HCT116 (cell line): Measurements from ENCODE around the gene ZNF780A. TPM values are rescaled to one million over a fixed set of nuclear protein-coding genes. Genes with fewer than 3 reads are reported as not detected.

Experiments used
- ATAC-seq: fragments of 200-7000 bp; cut with Tn5 transposase; 2 replicates; pipeline ENCODE4 v1.9.1; 2020; ENCODE audit warnings: mild to moderate bottlenecking, moderate library complexity
- BruUV-seq: library from RNA; stranded (reverse); fragments of 400-500 nt; replicated peaks from 2 replicates; lab custom pipeline; 2021; lab: Mats Ljungman, UMichigan
- CTCF ChIA-PET: fragments of 300-600 bp; sonication (Branson Sonifier 250); formaldehyde crosslinking; loops from one replicate; lab custom pipeline; 2021; ENCODE audit warnings: antibody characterized with exemption; lab: Charles Lee
- POLR2A ChIA-PET: fragments of 300-600, 350-600 bp; sonication (Branson Sonifier 250); formaldehyde crosslinking; loops from one replicate; lab custom pipeline; 2021; ENCODE audit warnings: antibody characterized with exemption; lab: Charles Lee
- RAD21 ChIA-PET, 2 experiments: fragments of 300-600 bp; sonication (Branson Sonifier 250); formaldehyde crosslinking; loops; one replicate each; lab custom pipeline; 2023; ENCODE audit warnings: low total read pairs in 2 of 2; ENCODE audit not compliant: uncharacterized antibody in 2 of 2, unreplicated experiment in 2 of 2, low non-redundant PET in 1 of 2; lab: Charles Lee
- DNase-seq: peaks from one replicate; pipeline ENCODE4 v3.0.0-alpha.2; 2010; ENCODE audit warnings: low read depth, low spot score
- H2AFZ ChIP-seq: fragments of 200-600 bp; shearing (Covaris generic), sonication (generic); 2 replicates; pipeline ENCODE4 v1.6.1; 2017; ENCODE audit warnings: low read depth, mixed run types, mixed read lengths, antibody characterized with exemption, low read length; ENCODE audit not compliant: poor library complexity, severe bottlenecking
- H3K27ac ChIP-seq: 2 replicates; pipeline ENCODE4 v1.5.1; 2012; ENCODE audit warnings: low read depth, low read length
- H3K27me3 ChIP-seq: fragments of 200-600 bp; sonication (generic); 2 replicates; pipeline ENCODE4 v1.6.1; 2016; ENCODE audit warnings: mixed run types, low read length, mixed read lengths; ENCODE audit not compliant: insufficient read depth
- H3K36me3 ChIP-seq, 2 experiments: fragments of 200-500 bp in 1 of 2; fragments of 200-600 bp in 1 of 2; sonication (Bioruptor generic) in 1 of 2; sonication (generic) in 1 of 2; 2 replicates each; pipeline versions ENCODE4 v1.5.1 to v1.6.1; 2014 to 2016; ENCODE audit warnings: low read length in 2 of 2, inconsistent platforms in 1 of 2, mixed read lengths in 1 of 2, mixed run types in 1 of 2; ENCODE audit not compliant: insufficient read depth in 2 of 2, control insufficient read depth in 1 of 2
- H3K4me1 ChIP-seq, 2 experiments: fragments of 200-600 bp in 1 of 2; sonication (generic) in 1 of 2; 2 replicates each; pipeline versions ENCODE4 v1.5.1 to v1.6.1; 2012 to 2017; ENCODE audit warnings: low read length in 2 of 2, inconsistent platforms in 1 of 2, mild to moderate bottlenecking in 1 of 2, mixed read lengths in 1 of 2, mixed run types in 1 of 2, moderate library complexity in 1 of 2; ENCODE audit not compliant: insufficient read depth in 2 of 2, control insufficient read depth in 1 of 2
- H3K4me2 ChIP-seq: fragments of 200-600 bp; sonication (generic); 2 replicates; pipeline ENCODE4 v1.6.1; 2017; ENCODE audit warnings: mixed run types, low read length, mixed read lengths
- H3K4me3 ChIP-seq, 2 experiments: fragments of 200-600 bp in 1 of 2; sonication (generic) in 1 of 2; replicated peaks in 1 of 2; 2 replicates each; pipeline ENCODE4 v1.5.1; 2011 to 2016; ENCODE audit warnings: low read length in 2 of 2, control low read depth in 1 of 2, low read depth in 1 of 2, mild to moderate bottlenecking in 1 of 2, mixed read lengths in 1 of 2, mixed run types in 1 of 2
- H3K79me2 ChIP-seq: fragments of 200-600 bp; sonication (generic); 2 replicates; pipeline ENCODE4 v1.6.1; 2017; ENCODE audit warnings: mild to moderate bottlenecking, mixed run types, low read length, moderate library complexity, mixed read lengths; ENCODE audit not compliant: insufficient read depth
- H3K9ac ChIP-seq: fragments of 200-600 bp; sonication (generic); 2 replicates; pipeline ENCODE4 v1.6.1; 2016; ENCODE audit warnings: low read length, mixed read lengths
- H3K9me2 ChIP-seq: fragments of 200-600 bp; sonication (generic), shearing (Covaris generic); 2 replicates; pipeline ENCODE4 v1.6.1; 2017; ENCODE audit warnings: mixed run types, mild to moderate bottlenecking, moderate library complexity; ENCODE audit not compliant: insufficient read depth
- H3K9me3 ChIP-seq, 2 experiments: fragments of 200-500 bp in 1 of 2; fragments of 200-600 bp in 1 of 2; sonication (Bioruptor generic) in 1 of 2; sonication (generic) in 1 of 2; 2 replicates each; pipeline ENCODE4 v1.6.1; 2014 to 2017; ENCODE audit warnings: low read length in 2 of 2, mixed read lengths in 2 of 2, inconsistent platforms in 1 of 2, low read depth in 1 of 2, mild to moderate bottlenecking in 1 of 2, mixed run types in 1 of 2, moderate library complexity in 1 of 2; ENCODE audit not compliant: control insufficient read depth in 1 of 2, insufficient read depth in 1 of 2
- H4K20me1 ChIP-seq: fragments of 200-600 bp; sonication (generic), shearing (Covaris generic); 2 replicates; pipeline ENCODE4 v1.6.1; 2017; ENCODE audit warnings: mixed run types, mild to moderate bottlenecking, moderate library complexity; ENCODE audit not compliant: insufficient read depth
- CBX3 ChIP-seq: IDR thresholded peaks from 2 replicates; pipeline ENCODE4 v1.6.1; 2012; ENCODE audit warnings: low read depth
- CEBPB ChIP-seq: IDR thresholded peaks from 2 replicates; pipeline ENCODE4 v1.6.1; 2012; ENCODE audit warnings: low read depth
- EGR1 ChIP-seq: IDR thresholded peaks from 2 replicates; pipeline ENCODE4 v1.6.1; 2012; ENCODE audit warnings: low read depth
- ELF1 ChIP-seq: IDR thresholded peaks from 2 replicates; pipeline ENCODE4 v1.6.1; 2012; ENCODE audit warnings: low read depth, borderline replicate concordance
- EZH2 ChIP-seq: fragments of 200-600 bp; sonication (generic); IDR thresholded peaks from 2 replicates; pipeline ENCODE4 v1.6.1; 2017; ENCODE audit warnings: antibody characterized with exemption, mixed run types
- FOSL1 ChIP-seq: IDR thresholded peaks from 2 replicates; pipeline ENCODE4 v1.6.1; 2012; ENCODE audit warnings: low read depth
- JUND ChIP-seq: IDR thresholded peaks from 2 replicates; pipeline ENCODE4 v1.6.1; 2012
- POLR2A ChIP-seq: IDR thresholded peaks from 2 replicates; pipeline ENCODE4 v1.7.0; 2011; ENCODE audit warnings: borderline replicate concordance; ENCODE audit not compliant: insufficient read depth, insufficient read length; ENCODE audit errors: extremely low read depth
- RAD21 ChIP-seq: IDR thresholded peaks from 2 replicates; pipeline ENCODE4 v1.6.1; 2012; ENCODE audit warnings: low read depth, mild to moderate bottlenecking
- SIN3A ChIP-seq: IDR thresholded peaks from 2 replicates; pipeline ENCODE4 v1.6.1; 2012; ENCODE audit warnings: low read depth
- SRF ChIP-seq: IDR thresholded peaks from 2 replicates; pipeline ENCODE4 v1.6.1; 2012; ENCODE audit warnings: low read depth
- YY1 ChIP-seq: IDR thresholded peaks from 2 replicates; pipeline ENCODE4 v1.6.1; 2011; ENCODE audit warnings: low read length, low read depth, moderate library complexity, mild to moderate bottlenecking; ENCODE audit not compliant: insufficient replicate concordance; ENCODE audit errors: extremely low read depth
- ZBTB33 ChIP-seq: IDR thresholded peaks from 2 replicates; pipeline ENCODE4 v1.6.1; 2011; ENCODE audit warnings: mild to moderate bottlenecking, low read length, moderate library complexity; ENCODE audit not compliant: insufficient replicate concordance; ENCODE audit errors: extremely low read depth
- ZNF274 ChIP-seq: fragments of 200-500 bp; sonication (Bioruptor generic); IDR thresholded peaks from 2 replicates; pipeline ENCODE4 v1.6.1; 2014; ENCODE audit warnings: mild to moderate bottlenecking, low read depth, low read length, inconsistent platforms
- intact Hi-C: fragments of 100-400 bp; cut with micrococcal nuclease; formaldehyde crosslinking; loops from 2 replicates; pipeline ENCODE4 v1.10.0; 2022
- total RNA-seq: library from RNA; stranded (reverse); gene quantifications from one replicate; pipeline ENCODE4 v1.2.1, GENCODE V29; 2021; ENCODE audit not compliant: unreplicated experiment
- TF ChIP-seq, protein P1 (sequence below): IDR thresholded peaks from 2 replicates; pipeline ENCODE4 v1.6.1; 2012
- TF ChIP-seq, protein P2 (sequence below), 3 experiments: fragments of 200-600 bp in 1 of 3; sonication (generic) in 1 of 3; IDR thresholded peaks in 2 of 3; conservative IDR thresholded peaks in 1 of 3; 2 replicates each; pipeline ENCODE4 v1.5.1; 2012 to 2017; ENCODE audit warnings: low read depth in 2 of 3, low read length in 2 of 3, antibody characterized with exemption in 1 of 3, borderline replicate concordance in 1 of 3, control low read depth in 1 of 3, mild to moderate bottlenecking in 1 of 3, mixed read lengths in 1 of 3, mixed run types in 1 of 3, moderate library complexity in 1 of 3; ENCODE audit not compliant: insufficient read depth in 1 of 3
- TF ChIP-seq, protein P3 (sequence below): IDR thresholded peaks from 2 replicates; pipeline ENCODE4 v1.6.1; 2012

ZNF780A gene
- total RNA-seq, 1 experiment from 2014 or later = 18.9 TPM

DNA sequence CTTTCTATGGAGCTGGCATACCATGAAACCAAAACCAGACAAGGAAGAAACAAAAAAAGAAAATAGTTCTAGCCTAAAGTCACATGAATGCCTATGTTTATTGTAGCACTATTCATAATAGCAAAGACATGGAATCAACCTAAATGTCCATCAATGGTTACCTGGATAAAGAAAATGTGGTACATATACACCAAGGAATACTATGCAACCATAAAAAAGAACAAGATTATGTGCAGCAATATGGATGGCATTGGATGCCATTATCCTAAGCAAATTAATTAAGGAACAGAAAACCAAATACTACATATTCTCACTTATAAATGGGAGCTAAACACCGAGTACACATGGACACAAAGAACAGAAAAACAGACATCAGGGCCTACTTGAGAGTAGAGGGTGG lies 10.5 kb downstream of the ZNF780A start:
- ChIA-PET CTCF (no interaction called here), RAD21 (no interaction called here), POLR2A (no interaction called here)
- BruUV-seq = no TSS peak
- Histone ChIP-seq H3K27ac (no peak overlapping the region), H3K4me3 (no peak overlapping the region), H3K79me2 (no peaks in the 10 kb centered on the region; the same call in 1 of the 2 replicates), H3K4me1 (no peaks in the 10 kb centered on the region), H3K36me3 (peaks cover 39 to 60% of the 10 kb centered on the region in 2 experiments), H2AFZ (no peak overlapping the region), H3K9ac (no peak overlapping the region), H3K4me2 (no peak overlapping the region), H4K20me1 (no peaks in the 10 kb centered on the region), H3K9me2 (no peaks in the 10 kb centered on the region), H3K9me3 (peaks cover 10 to 14% of the 10 kb centered on the region in 2 experiments; a peak in 2 of 4 replicates), H3K27me3 (no peaks in the 10 kb centered on the region)
- no peak for TF ChIP-seq POLR2A
- no peak for TF ChIP-seq JUND
- TF ChIP-seq, protein P1, sequence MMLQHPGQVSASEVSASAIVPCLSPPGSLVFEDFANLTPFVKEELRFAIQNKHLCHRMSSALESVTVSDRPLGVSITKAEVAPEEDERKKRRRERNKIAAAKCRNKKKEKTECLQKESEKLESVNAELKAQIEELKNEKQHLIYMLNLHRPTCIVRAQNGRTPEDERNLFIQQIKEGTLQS = no peak
- TF ChIP-seq, protein P2, sequence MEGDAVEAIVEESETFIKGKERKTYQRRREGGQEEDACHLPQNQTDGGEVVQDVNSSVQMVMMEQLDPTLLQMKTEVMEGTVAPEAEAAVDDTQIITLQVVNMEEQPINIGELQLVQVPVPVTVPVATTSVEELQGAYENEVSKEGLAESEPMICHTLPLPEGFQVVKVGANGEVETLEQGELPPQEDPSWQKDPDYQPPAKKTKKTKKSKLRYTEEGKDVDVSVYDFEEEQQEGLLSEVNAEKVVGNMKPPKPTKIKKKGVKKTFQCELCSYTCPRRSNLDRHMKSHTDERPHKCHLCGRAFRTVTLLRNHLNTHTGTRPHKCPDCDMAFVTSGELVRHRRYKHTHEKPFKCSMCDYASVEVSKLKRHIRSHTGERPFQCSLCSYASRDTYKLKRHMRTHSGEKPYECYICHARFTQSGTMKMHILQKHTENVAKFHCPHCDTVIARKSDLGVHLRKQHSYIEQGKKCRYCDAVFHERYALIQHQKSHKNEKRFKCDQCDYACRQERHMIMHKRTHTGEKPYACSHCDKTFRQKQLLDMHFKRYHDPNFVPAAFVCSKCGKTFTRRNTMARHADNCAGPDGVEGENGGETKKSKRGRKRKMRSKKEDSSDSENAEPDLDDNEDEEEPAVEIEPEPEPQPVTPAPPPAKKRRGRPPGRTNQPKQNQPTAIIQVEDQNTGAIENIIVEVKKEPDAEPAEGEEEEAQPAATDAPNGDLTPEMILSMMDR (IDR thresholded peaks at IDR 0.05 in 2 of 3, conservative IDR thresholded peaks at IDR 0.05 in 1 of 3; ENCODE audit: borderline replicate concordance in 1 of 3, insufficient read depth in 1 of 3, low read depth in 2 of 3, low read length in 2 of 3) = no peak
- no peak for TF ChIP-seq EGR1
- TF ChIP-seq SRF = no peak
- TF ChIP-seq RAD21 = no peak
- no peak for TF ChIP-seq EZH2
- TF ChIP-seq, protein P3, sequence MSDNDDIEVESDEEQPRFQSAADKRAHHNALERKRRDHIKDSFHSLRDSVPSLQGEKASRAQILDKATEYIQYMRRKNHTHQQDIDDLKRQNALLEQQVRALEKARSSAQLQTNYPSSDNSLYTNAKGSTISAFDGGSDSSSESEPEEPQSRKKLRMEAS = no peak
- TF ChIP-seq ELF1 = no peak
- TF ChIP-seq ZBTB33 = no peak
- TF ChIP-seq CEBPB = no peak
- no peak for TF ChIP-seq YY1
- no peak for TF ChIP-seq CBX3
- TF ChIP-seq SIN3A = no peak
- no peak for TF ChIP-seq FOSL1
- TF ChIP-seq ZNF274 = no peak
- intact Hi-C loops = no loop called here
- ATAC-seq (no peak), DNase-seq (no peak)
